Trophoblast cell (in vitro differentiated cells and primary cell): ENCODE data around the gene ASNS. TPM values are rescaled to one million over a fixed set of nuclear protein-coding genes. Genes with fewer than 3 reads are reported as not detected.
A peak's percentile ranks its signal among the peaks of the same experiment; 100 is the strongest.
"Not testable (repeated sequence)": the region's sequence is repeated elsewhere in the genome, so short reads cannot be mapped to it uniquely, and the experiment has no call there.

ENCODE experiments used
- DNase-seq, 2 donors: peaks; one replicate each; pipeline ENCODE4 v3.0.0-alpha.2; 2016
- H2AFZ ChIP-seq: 2 replicates; pipeline ENCODE4 v1.6.1; 2013; ENCODE audit warnings: low read length, moderate library complexity, mild to moderate bottlenecking; ENCODE audit not compliant: insufficient read depth, poor library complexity
- H2AK5ac ChIP-seq: 2 replicates; pipeline ENCODE4 v1.6.1; 2013; ENCODE audit warnings: mild to moderate bottlenecking, low read length
- H2BK120ac ChIP-seq: 2 replicates; pipeline ENCODE4 v1.6.1; 2013; ENCODE audit warnings: low read length, mild to moderate bottlenecking, moderate library complexity; ENCODE audit not compliant: insufficient read depth, poor library complexity
- H2BK12ac ChIP-seq: 2 replicates; pipeline ENCODE4 v1.6.1; 2013; ENCODE audit warnings: mild to moderate bottlenecking, low read length, moderate library complexity
- H2BK5ac ChIP-seq: 2 replicates; pipeline ENCODE4 v1.6.1; 2013; ENCODE audit warnings: low read length, low read depth, moderate library complexity, mild to moderate bottlenecking; ENCODE audit not compliant: poor library complexity
- H3K14ac ChIP-seq: 2 replicates; pipeline ENCODE4 v1.6.1; 2013; ENCODE audit warnings: mild to moderate bottlenecking, low read length
- H3K18ac ChIP-seq: 2 replicates; pipeline ENCODE4 v1.6.1; 2013; ENCODE audit warnings: mild to moderate bottlenecking, low read length
- H3K23ac ChIP-seq: 2 replicates; pipeline ENCODE4 v1.6.1; 2013; ENCODE audit warnings: low read length
- H3K27ac ChIP-seq: 2 replicates; pipeline ENCODE4 v1.5.1; 2013; ENCODE audit warnings: low read depth, mild to moderate bottlenecking, inconsistent platforms, low read length, moderate library complexity
- H3K27me3 ChIP-seq: 2 replicates; pipeline ENCODE4 v1.6.1; 2013; ENCODE audit warnings: inconsistent platforms, mild to moderate bottlenecking, low read length, moderate library complexity; ENCODE audit not compliant: insufficient read depth
- H3K36me3 ChIP-seq, 2 experiments: 1 replicate in 1 of 2; 2 replicates in 1 of 2; pipeline ENCODE4 v1.6.1; 2013; ENCODE audit warnings: low read length in 2 of 2, mild to moderate bottlenecking in 2 of 2, moderate library complexity in 1 of 2; ENCODE audit not compliant: insufficient read depth in 2 of 2, control insufficient read depth in 1 of 2
- H3K4ac ChIP-seq: 2 replicates; pipeline ENCODE4 v1.6.1; 2013; ENCODE audit warnings: low read depth, mild to moderate bottlenecking, low read length, moderate library complexity
- H3K4me1 ChIP-seq, 2 experiments: 1 replicate in 1 of 2; 2 replicates in 1 of 2; pipeline ENCODE4 v1.6.1; 2013; ENCODE audit warnings: low read length in 2 of 2, mild to moderate bottlenecking in 2 of 2, moderate library complexity in 1 of 2; ENCODE audit not compliant: insufficient read depth in 2 of 2, control insufficient read depth in 1 of 2
- H3K4me2 ChIP-seq: 2 replicates; pipeline ENCODE4 v1.6.1; 2013; ENCODE audit warnings: inconsistent platforms, mild to moderate bottlenecking, low read length, moderate library complexity
- H3K4me3 ChIP-seq: 2 replicates; pipeline ENCODE4 v1.5.1; 2013; ENCODE audit warnings: mild to moderate bottlenecking, low read depth, low read length, inconsistent platforms
- H3K79me1 ChIP-seq: one replicate; pipeline ENCODE4 v1.6.1; 2013; ENCODE audit warnings: low read length
- H3K79me2 ChIP-seq: 2 replicates; pipeline ENCODE4 v1.6.1; 2013; ENCODE audit warnings: low read length, mild to moderate bottlenecking; ENCODE audit not compliant: control insufficient read depth, insufficient read depth, poor library complexity
- H3K9ac ChIP-seq: 2 replicates; pipeline ENCODE4 v1.6.1; 2013; ENCODE audit warnings: mild to moderate bottlenecking, low read length
- H3K9me3 ChIP-seq: 2 replicates; pipeline ENCODE4 v1.6.1; 2013; ENCODE audit warnings: low read depth, mild to moderate bottlenecking, control low read depth, inconsistent platforms, low read length; ENCODE audit not compliant: insufficient read depth
- H4K12ac ChIP-seq: 2 replicates; pipeline ENCODE4 v1.6.1; 2013; ENCODE audit warnings: low read depth, mild to moderate bottlenecking, low read length, moderate library complexity
- H4K8ac ChIP-seq: 2 replicates; pipeline ENCODE4 v1.6.1; 2013; ENCODE audit warnings: low read depth, mild to moderate bottlenecking, low read length, moderate library complexity
- H4K91ac ChIP-seq: one replicate; pipeline ENCODE4 v1.6.1; 2013; ENCODE audit warnings: low read depth, mild to moderate bottlenecking, low read length, moderate library complexity
- WGBS: extraction: QIAGEN DNeasy Blood & Tissue Kit; methylation state at CpG from one replicate; pipeline ENCODE4 v1.1.7; 2013; ENCODE audit warnings: missing lambda C conversion rate; ENCODE audit not compliant: insufficient read length, insufficient coverage; ENCODE audit errors: extremely low coverage; 5-methylcytosine and 5-hydroxymethylcytosine counted together
- polyA plus RNA-seq: library from polyadenylated mRNA; stranded (reverse); fragments of 200-250 nt; gene quantifications from 2 replicates; pipeline ENCODE4 v1.2.3, GENCODE V29; 2013

The ASNS gene, protein sequence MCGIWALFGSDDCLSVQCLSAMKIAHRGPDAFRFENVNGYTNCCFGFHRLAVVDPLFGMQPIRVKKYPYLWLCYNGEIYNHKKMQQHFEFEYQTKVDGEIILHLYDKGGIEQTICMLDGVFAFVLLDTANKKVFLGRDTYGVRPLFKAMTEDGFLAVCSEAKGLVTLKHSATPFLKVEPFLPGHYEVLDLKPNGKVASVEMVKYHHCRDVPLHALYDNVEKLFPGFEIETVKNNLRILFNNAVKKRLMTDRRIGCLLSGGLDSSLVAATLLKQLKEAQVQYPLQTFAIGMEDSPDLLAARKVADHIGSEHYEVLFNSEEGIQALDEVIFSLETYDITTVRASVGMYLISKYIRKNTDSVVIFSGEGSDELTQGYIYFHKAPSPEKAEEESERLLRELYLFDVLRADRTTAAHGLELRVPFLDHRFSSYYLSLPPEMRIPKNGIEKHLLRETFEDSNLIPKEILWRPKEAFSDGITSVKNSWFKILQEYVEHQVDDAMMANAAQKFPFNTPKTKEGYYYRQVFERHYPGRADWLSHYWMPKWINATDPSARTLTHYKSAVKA
- polyA plus RNA-seq = 74.6 and 77.0 TPM in 2 replicates

DNA sequence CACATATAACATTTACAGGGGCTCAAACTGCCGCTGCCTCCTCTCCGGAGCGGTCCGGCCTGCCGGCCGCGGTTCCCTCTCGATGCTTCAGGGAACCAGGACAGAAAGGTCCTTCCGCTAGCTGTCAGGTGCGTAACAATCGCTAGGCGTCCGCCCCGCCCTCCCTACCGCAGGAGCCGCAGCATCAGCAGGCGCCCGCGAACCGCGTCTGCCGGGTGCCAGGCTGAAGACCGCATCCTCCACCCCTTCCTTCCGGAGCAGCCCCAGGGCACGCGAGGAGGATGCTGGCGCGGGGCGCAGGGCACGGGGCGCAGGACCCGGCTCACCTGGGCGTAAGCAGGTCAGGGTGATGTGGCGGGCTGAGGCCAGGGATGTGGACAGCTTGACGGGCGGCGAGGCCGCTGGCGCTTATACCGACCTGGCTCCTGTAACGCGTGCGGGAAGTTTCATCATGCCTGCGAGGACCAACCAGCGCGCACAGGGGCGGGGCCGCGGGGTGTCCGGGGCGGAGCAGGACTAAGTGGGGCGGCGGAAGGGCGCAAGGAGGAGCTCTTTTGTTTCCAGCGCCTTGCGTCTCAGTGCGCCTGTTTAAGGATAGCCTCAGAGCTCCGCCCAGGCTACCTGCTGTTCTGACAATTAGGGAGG lies at the start of gene ASNS:
Gene ASNS, minus strand, starts transcription at position 384 of the 645 bp plus-strand sequence. CDS start 3,252 bp downstream, outside the sequence.
- no peaks in the 10 kb centered on the region for H3K27me3 ChIP-seq
- no CpG with 5 or more reads among the region's 58 CpGs for WGBS
- no peak within 1 kb of the TSS for H3K9ac ChIP-seq
- no peaks in the 10 kb centered on the region for H3K36me3 ChIP-seq
- H3K27ac ChIP-seq = no peak within 1 kb of the TSS
- peak within 1 kb of the TSS; percentile 13 for H2BK120ac ChIP-seq
- no peak within 1 kb of the TSS for H2AK5ac ChIP-seq
- no peak within 1 kb of the TSS for H4K91ac ChIP-seq
- H3K23ac ChIP-seq = no peak within 1 kb of the TSS
- no peaks in the 10 kb centered on the region for H3K79me2 ChIP-seq
- peak within 1 kb of the TSS; percentile 85 for H3K4me3 ChIP-seq
- H4K12ac ChIP-seq = peak within 1 kb of the TSS; percentile 70
- peaks cover 3% of the 10 kb centered on the region in 2 experiments for H3K4me1 ChIP-seq
- peak within 1 kb of the TSS; percentile 79 for H3K4me2 ChIP-seq
- H3K9me3 ChIP-seq = no peaks in the 10 kb centered on the region
- DNase-seq = peak; percentile 86 to 93
- H2AFZ ChIP-seq = peak within 1 kb of the TSS; percentile 87
- H3K4ac ChIP-seq = peak within 1 kb of the TSS; percentile 46
- H2BK5ac ChIP-seq = no peak within 1 kb of the TSS
- H2BK12ac ChIP-seq = no peak within 1 kb of the TSS
- peak within 1 kb of the TSS; percentile 60 for H3K18ac ChIP-seq
- H3K14ac ChIP-seq = peak within 1 kb of the TSS; percentile 69
- H4K8ac ChIP-seq = peak within 1 kb of the TSS; percentile 71
- H3K79me1 ChIP-seq = no peaks in the 10 kb centered on the region

DNA sequence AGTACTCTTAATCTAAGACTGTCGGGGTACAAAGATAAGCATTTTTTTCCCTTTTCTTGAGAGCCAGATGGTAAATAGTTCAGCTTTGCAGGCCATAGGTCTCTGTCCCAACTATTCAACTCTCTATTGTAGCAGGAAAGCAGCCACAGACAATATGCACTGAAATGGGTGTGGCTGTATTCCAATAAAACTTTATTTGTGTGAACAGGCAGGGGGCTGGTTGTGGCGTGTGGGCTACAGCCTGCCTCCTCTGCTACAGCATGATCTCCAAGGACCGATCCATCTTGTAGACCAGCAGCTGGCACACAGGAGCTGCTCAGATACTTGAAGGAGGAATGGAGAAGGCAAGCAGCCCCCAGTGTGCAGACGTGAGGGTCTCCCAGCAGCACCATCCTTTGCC lies 49.0 kb upstream of the ASNS start:
- H3K14ac ChIP-seq, H3K79me2 ChIP-seq, H3K9me3 ChIP-seq, H2AK5ac ChIP-seq, H3K18ac ChIP-seq, H3K23ac ChIP-seq, H4K8ac ChIP-seq, H3K4me1 ChIP-seq, H3K27me3 ChIP-seq, H4K91ac ChIP-seq, H2BK5ac ChIP-seq, DNase-seq, H2BK120ac ChIP-seq, H2BK12ac ChIP-seq, H4K12ac ChIP-seq, H3K9ac ChIP-seq, H3K4me3 ChIP-seq, H3K27ac ChIP-seq, H3K4ac ChIP-seq, H3K4me2 ChIP-seq, H3K79me1 ChIP-seq, H3K36me3 ChIP-seq, H2AFZ ChIP-seq: not testable (repeated sequence)
- WGBS = no CpG with 5 or more reads among the region's 4 CpGs

DNA sequence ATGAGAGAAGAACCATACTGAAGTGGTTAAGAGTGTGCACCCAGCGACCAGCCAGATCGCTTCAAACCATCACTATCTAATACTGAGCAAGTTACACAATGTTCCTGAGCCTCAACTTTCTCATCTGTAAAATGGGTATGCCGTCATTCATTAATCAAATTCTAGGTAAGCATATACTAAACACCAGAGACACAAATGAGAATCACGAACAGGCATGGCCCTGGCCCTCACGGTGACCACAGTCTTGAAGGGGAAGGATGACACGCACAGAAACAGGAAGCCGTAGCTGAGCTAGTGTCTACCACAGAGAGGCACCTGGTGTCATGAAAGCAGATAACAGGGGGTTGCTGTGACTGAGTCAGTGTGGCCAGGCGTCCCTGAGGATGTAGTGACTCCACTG lies 43.1 kb upstream of the ASNS start:
- not testable (repeated sequence) for H3K27ac ChIP-seq, H3K36me3 ChIP-seq, H3K4me1 ChIP-seq, H3K4me2 ChIP-seq, H3K9me3 ChIP-seq, H3K79me1 ChIP-seq, H3K79me2 ChIP-seq, H3K9ac ChIP-seq, H3K14ac ChIP-seq, H2BK12ac ChIP-seq, H3K23ac ChIP-seq, H2BK5ac ChIP-seq, H2AFZ ChIP-seq, H4K12ac ChIP-seq, H3K27me3 ChIP-seq, H3K4ac ChIP-seq, H4K91ac ChIP-seq, H2BK120ac ChIP-seq, H3K4me3 ChIP-seq, H3K18ac ChIP-seq, H2AK5ac ChIP-seq, H4K8ac ChIP-seq, DNase-seq
- WGBS = no CpG with 5 or more reads among the region's 8 CpGs

- not testable (repeated sequence) for H3K9me3 ChIP-seq, H3K9ac ChIP-seq, H3K4me2 ChIP-seq, H3K14ac ChIP-seq, H4K12ac ChIP-seq, H3K27me3 ChIP-seq, H2BK12ac ChIP-seq, H3K4me3 ChIP-seq, H3K27ac ChIP-seq, H3K36me3 ChIP-seq, H3K4ac ChIP-seq, DNase-seq, H4K91ac ChIP-seq, H3K4me1 ChIP-seq, H4K8ac ChIP-seq, H3K79me1 ChIP-seq, H2AK5ac ChIP-seq, H3K79me2 ChIP-seq, H2BK5ac ChIP-seq, H2BK120ac ChIP-seq, H3K23ac ChIP-seq, H3K18ac ChIP-seq, H2AFZ ChIP-seq
- no CpG with 5 or more reads among the region's 5 CpGs for WGBS
Observed at GRCh38 chr7:97912294-97912693, 40.1 kb upstream of the ASNS start.
